SJSA1 (cell line): ENCODE data around the gene MMAB. TPM values are rescaled to one million over a fixed set of nuclear protein-coding genes. Genes with fewer than 3 reads are reported as not detected.

Experiments used
- DNase-seq, 2 experiments: peaks; one replicate each; pipeline ENCODE4 v3.0.0-alpha.2; 2015 to 2020; ENCODE audit warnings: low spot score in 2 of 2, low read depth in 1 of 2
- H3K27ac ChIP-seq: fragments of 250-450 bp; sonication (Bioruptor Pico); 2 replicates; pipeline ENCODE4 v1.5.1; 2020; ENCODE audit warnings: mild to moderate bottlenecking, moderate library complexity
- H3K27me3 ChIP-seq: fragments of 250-450 bp; sonication (Bioruptor Pico); replicated peaks from 2 replicates; pipeline ENCODE4 v1.5.1; 2020; ENCODE audit warnings: mild to moderate bottlenecking, moderate library complexity
- H3K36me3 ChIP-seq: fragments of 250-450 bp; sonication (Bioruptor Pico); 2 replicates; pipeline ENCODE4 v1.5.1; 2020; ENCODE audit warnings: mild to moderate bottlenecking
- H3K4me1 ChIP-seq: fragments of 250-450 bp; sonication (Bioruptor Pico); replicated peaks from 2 replicates; pipeline ENCODE4 v1.6.1; 2021; ENCODE audit warnings: mild to moderate bottlenecking
- H3K4me3 ChIP-seq: fragments of 250-450 bp; sonication (Bioruptor Pico); 2 replicates; pipeline ENCODE4 v1.5.1; 2020; ENCODE audit warnings: mild to moderate bottlenecking
- H3K9me3 ChIP-seq: fragments of 250-450 bp; sonication (Bioruptor Pico); replicated peaks from 2 replicates; pipeline ENCODE4 v1.5.1; 2020; ENCODE audit warnings: mild to moderate bottlenecking
- total RNA-seq: library from RNA; depleted of rRNA; stranded (reverse); fragments of >200 nt; shearing (Covaris generic); gene quantifications from 2 replicates; pipeline ENCODE4 v1.2.3, GENCODE V29; 2014

The MMAB gene
- total RNA-seq, 1 experiment from 2014 or later, result 33.3 TPM

DNA sequence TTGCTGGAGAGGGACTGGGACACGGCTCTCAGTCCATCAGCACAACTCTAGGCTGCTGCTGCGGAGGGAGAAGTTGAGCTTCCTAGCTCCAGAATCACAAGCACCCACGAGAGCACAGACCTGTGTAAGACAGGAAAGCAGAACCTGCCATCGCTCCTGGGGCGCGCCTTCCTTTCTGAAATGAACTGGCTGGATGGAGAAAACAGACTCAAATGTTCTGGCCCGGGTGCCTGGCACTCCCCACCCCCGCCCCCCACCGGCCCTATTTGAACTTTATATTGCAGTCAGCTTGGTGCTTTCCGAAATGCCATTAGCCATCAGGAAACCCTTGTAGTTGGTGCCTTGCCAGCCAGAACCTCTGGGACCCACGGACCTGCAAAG lies 24.1 kb upstream of the MMAB start:
- Histone ChIP-seq H3K36me3 (no peaks in the 10 kb centered on the region; the same call in 1 of the 2 replicates), H3K4me3 (no peak overlapping the region), H3K27me3 (no peaks in the 10 kb centered on the region), H3K27ac (no peak overlapping the region), H3K9me3 (no peaks in the 10 kb centered on the region), H3K4me1 (no peaks in the 10 kb centered on the region)
- DNase-seq, result no peak

DNA sequence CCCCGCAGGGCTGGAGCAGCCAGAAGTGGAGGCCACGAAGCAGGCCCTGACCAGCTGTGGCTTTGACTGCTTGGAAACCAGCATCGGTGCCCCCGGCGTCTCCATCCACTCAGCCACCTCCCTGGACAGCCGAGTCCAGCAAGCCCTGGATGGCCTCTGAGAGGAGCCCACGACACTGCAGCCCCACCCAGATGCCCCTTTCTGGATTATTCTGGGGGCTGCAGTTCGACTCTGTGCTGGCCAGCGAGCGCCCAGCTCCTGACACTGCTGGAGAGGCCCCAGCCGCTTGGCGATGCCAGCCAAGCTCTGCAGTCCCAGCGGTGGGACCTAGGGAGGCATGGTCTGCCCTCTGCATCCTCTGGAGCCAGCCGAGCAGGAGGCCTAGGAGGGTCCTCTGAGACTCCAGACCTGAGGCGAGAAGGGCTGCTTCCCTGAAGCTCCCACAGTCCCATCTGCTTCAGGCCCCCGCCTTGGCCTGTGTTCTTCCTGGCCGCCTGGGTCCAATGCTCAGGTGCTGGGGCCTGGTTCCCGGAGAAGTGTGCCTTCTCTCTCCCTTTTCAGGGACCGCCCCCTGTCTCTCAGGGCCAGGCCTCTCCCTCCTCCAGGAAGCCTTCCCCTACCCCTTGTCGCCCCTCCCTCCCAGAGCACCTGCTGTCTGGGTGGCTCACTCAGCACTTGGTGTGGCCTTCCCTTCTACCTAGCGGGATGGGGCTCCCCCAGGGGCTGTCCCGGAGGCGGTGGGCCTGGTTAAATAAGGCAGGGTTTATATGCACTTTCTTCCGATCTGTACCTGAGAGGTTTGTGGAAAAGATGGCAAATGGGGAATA lies 23.3 kb upstream of the MMAB start:
- Histone ChIP-seq H3K36me3 (no peaks in the 10 kb centered on the region; the same call in 1 of the 2 replicates), H3K27ac (no peak overlapping the region), H3K4me3 (no peak overlapping the region), H3K27me3 (no peaks in the 10 kb centered on the region), H3K9me3 (no peaks in the 10 kb centered on the region), H3K4me1 (no peaks in the 10 kb centered on the region)
- DNase-seq, result no peak

DNA sequence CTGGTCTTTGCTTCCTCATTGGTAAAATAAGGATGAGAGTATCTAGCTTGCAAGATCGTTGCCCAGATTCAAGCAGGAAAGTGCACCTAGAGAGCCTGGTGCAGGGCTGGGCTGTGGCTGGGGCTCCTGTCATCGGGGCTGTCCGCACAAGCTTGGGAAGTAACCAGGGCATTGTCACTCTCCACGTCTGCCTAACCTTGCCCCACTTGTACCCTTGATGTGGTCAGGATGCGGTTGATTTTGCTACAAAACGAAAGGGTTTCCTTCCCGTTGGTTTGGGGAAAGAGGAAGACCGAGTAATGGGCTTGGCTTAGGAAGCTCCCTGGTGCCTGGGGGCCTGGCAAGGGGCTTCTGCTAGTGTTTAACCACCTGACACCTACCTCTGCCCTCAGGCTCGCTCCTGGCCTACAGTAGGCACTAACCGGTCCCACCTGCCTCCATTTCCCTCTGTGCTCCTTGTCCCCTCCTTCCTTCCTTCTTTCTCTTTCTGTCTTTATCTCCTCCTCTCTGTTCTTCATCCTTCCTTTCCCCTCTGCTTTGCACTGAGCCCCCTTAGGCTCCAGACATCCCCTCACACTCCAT lies 22.1 kb upstream of the MMAB start:
- Histone ChIP-seq H3K4me3 (no peak overlapping the region), H3K36me3 (no peaks in the 10 kb centered on the region; the same call in 1 of the 2 replicates)

DNA sequence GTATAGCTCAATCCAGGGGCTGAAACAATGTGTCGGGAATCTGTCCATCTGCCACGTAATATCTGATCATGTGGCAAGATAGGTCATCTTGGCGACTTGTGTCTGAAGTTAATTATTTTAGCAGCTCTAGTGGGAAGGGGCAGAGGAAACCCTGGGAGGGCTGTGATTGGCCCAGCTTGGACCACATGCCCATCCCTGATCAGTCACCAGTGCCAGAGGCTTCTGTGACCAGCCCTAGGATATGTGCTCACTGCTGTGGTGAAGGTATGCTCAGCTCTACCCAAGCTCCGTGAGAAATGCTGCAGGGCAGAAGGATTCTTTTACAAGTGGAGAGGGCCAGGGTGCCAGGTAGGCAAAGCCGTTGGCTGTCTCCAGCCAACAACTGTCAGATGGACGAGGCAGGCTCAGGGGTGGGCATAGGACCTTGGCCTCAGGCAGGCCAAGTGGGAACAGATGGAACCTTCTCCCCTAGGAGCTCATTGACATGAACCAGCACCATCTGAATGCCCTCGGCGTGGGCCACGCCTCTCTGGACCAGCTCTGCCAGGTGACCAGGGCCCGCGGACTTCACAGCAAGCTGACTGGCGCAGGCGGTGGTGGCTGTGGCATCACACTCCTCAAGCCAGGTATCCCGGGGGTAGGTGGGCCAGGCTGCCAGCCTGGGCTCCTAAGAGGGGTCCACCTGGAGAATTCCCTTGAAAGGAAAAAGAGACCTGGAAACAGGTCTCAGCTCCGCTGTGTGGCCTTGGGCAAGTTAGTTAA lies 21.4 kb upstream of the MMAB start:
- no peaks in the 10 kb centered on the region; the same call in 1 of the 2 replicates for H3K36me3 ChIP-seq
- no peak overlapping the region for H3K4me3 ChIP-seq
- H3K9me3 ChIP-seq, result no peaks in the 10 kb centered on the region
- no peaks in the 10 kb centered on the region for H3K27me3 ChIP-seq
- no peak overlapping the region for H3K27ac ChIP-seq
- no peaks in the 10 kb centered on the region for H3K4me1 ChIP-seq
- no peak for DNase-seq

More for the DNA sequence above, 22.1 kb upstream of the MMAB start:
- no peaks in the 10 kb centered on the region for H3K27me3 ChIP-seq
- H3K9me3 ChIP-seq, result no peaks in the 10 kb centered on the region
- DNase-seq, result no peak
- no peaks in the 10 kb centered on the region for H3K4me1 ChIP-seq
- no peak overlapping the region for H3K27ac ChIP-seq

DNA sequence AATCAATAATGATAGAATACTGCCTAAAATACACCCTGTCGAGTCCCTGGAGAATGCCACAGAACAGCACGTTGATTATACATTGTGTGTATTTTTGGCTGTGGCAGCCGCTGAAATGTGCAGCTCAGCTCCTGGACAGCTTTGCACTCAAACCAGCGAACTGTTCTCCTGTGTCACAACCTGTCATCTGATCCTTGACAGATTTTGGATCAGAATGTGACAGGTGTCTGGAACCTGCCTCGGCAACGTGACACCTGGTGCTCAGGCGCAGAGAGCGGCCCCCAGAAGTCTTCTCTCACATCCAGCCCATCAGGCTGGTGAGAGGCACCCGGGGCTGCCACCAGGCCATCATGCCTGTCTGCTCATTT lies 19.6 kb upstream of the MMAB start:
- Histone ChIP-seq H3K9me3 (no peaks in the 10 kb centered on the region), H3K4me3 (no peak overlapping the region), H3K27me3 (no peaks in the 10 kb centered on the region), H3K27ac (no peak overlapping the region), H3K4me1 (no peaks in the 10 kb centered on the region), H3K36me3 (peaks cover 1% of the 10 kb centered on the region; the same call in 1 of the 2 replicates)
- DNase-seq, result no peak

DNA sequence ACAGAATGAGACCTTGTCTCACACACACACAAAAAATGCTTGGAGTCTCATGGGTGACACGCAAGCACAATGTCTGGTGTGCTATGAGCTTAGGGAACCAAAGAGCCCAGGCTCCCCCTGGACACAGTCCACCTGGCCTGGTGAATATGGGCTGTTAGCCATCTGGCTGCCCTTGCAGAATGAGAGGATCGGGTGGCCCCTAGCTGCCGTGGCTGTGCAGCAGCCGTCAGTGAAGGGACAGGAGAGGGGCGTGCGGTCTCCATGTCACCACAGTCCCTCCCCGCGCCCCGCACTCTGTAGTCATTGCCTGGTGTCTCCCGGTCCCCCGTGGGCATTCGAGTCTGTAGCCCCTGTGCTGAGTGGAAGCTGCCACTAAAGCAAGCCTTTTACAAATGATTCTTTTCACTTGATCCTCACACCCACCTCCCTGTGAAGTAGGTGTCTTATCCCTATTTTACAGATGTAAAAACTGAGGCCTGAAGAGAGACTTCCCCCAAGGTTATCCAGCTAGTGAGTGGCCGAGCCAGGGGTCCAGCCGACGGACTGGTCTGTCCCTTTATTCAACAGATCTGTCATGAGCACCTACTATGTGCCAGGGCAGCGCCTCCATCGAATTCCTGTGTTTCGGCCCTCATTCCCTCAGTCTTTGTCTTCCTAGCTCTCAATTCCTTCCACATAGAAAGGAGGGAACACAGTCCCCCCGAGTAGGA lies 19.0 kb upstream of the MMAB start:
- peaks cover 3% of the 10 kb centered on the region; the same call in 1 of the 2 replicates for H3K36me3 ChIP-seq
- no peaks in the 10 kb centered on the region for H3K27me3 ChIP-seq
- no peaks in the 10 kb centered on the region for H3K9me3 ChIP-seq

DNA sequence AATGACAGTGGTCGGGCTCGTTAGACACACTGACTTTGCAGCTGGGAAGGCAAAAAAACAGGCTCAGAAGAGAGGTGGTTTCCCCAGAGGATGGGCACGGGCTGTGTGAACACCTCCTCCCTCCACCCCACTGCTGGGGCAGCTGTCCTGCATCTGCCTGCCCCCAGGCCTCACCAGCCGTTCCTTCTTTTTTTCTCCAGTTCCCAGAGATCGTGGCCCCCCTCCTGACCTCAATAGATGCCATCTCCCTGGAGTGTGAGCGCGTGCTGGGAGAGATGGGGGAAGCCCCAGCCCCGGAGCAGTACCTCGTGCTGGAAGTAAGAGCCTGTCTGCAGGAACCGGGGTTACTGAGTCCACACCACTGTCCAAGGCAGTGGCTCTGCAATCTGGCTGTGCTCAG lies 17.7 kb upstream of the MMAB start:
- H3K4me3 ChIP-seq, result no peak overlapping the region
- no peaks in the 10 kb centered on the region for H3K9me3 ChIP-seq
- peaks cover 7% of the 10 kb centered on the region; the same call in 1 of the 2 replicates for H3K36me3 ChIP-seq
- H3K27me3 ChIP-seq, result no peaks in the 10 kb centered on the region
- no peak overlapping the region for H3K27ac ChIP-seq
- H3K4me1 ChIP-seq, result no peaks in the 10 kb centered on the region
- DNase-seq, result no peak

More for the DNA sequence above, 19.0 kb upstream of the MMAB start:
- Histone ChIP-seq H3K4me3 (no peak overlapping the region), H3K27ac (no peak overlapping the region), H3K4me1 (no peaks in the 10 kb centered on the region)
- no peak for DNase-seq

DNA sequence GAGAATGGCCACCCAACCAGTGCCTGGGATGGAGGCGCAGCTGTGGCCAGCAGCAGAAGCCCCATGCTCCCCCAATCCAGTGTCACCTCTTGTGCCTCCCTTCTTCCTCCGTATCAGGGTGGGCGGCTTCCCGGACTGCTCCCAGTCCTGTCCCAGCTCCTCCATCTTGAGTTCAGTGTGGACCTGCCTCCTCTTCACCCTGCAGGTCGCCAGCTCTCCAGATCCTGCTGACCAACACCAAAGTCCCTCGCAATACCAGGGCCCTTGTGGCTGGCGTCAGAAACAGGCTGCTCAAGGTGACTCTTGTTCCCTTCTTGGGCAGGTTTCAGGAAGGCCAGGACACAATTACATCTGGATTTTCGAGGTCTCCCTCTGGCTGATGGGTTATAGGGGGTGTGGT lies 17.3 kb upstream of the MMAB start:
- no peak for DNase-seq
- no peaks in the 10 kb centered on the region for H3K9me3 ChIP-seq
- H3K27ac ChIP-seq, result no peak overlapping the region
- peaks cover 7% of the 10 kb centered on the region; the same call in 1 of the 2 replicates for H3K36me3 ChIP-seq
- H3K4me1 ChIP-seq, result no peaks in the 10 kb centered on the region
- H3K27me3 ChIP-seq, result no peaks in the 10 kb centered on the region
- H3K4me3 ChIP-seq, result no peak overlapping the region

- H3K27ac ChIP-seq, result no peak overlapping the region
- H3K4me3 ChIP-seq, result no peak overlapping the region
- no peaks in the 10 kb centered on the region for H3K4me1 ChIP-seq
- DNase-seq, result no peak
- no peaks in the 10 kb centered on the region for H3K9me3 ChIP-seq
- H3K36me3 ChIP-seq, result peaks cover 7% of the 10 kb centered on the region; the same call in 1 of the 2 replicates
- no peaks in the 10 kb centered on the region for H3K27me3 ChIP-seq
Observed at GRCh38 chr12:109589691-109590245, 16.5 kb upstream of the MMAB start.

- Histone ChIP-seq H3K36me3 (peaks cover 7% of the 10 kb centered on the region; the same call in 1 of the 2 replicates), H3K27ac (no peak overlapping the region), H3K4me1 (no peaks in the 10 kb centered on the region), H3K27me3 (no peaks in the 10 kb centered on the region), H3K4me3 (no peak overlapping the region), H3K9me3 (no peaks in the 10 kb centered on the region)
- no peak for DNase-seq
Observed at GRCh38 chr12:109589240-109589590, 15.9 kb upstream of the MMAB start.

DNA sequence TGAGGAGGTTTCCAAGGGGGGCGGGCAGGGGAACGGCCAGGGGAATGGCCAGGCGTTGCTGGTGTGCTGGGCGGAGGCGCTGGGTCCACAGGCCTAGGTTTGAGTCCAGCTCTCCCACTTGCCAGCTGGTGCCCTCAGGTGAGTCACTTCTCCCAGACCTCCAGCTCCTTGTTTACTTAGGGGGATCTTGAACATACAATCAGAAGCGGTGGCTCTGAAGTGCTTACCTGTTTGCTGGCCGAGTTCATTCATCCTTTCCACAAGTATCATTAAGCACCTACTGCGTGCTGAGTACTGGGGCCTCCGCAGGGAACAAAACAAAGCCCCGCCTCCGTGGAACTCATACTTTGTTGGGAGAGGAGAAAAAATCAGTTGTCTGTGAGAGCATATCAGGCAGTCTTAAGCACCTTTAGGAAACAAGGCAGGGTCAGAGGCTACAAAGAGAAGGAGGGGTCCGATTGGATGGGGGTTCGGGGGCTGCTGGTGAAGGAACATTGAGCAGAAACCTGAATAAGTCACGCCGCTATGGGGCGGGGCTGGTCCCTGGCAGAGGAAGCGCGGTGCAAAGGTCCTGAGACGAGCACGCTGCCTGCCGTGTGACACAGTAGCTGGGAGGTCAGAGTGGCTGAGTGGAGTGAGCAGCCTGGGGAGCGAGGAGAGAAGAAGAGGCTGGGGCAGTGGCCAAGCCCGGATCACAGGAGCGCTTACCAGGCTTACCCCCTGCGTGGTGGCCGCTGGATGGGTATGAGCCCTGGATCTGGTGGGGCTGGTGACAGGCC lies 15.3 kb upstream of the MMAB start:
- H3K4me3 ChIP-seq, result no peak overlapping the region
- H3K27ac ChIP-seq, result no peak overlapping the region
- peaks cover 10% of the 10 kb centered on the region; the same call in 1 of the 2 replicates for H3K36me3 ChIP-seq
- DNase-seq, result no peak
- H3K27me3 ChIP-seq, result no peaks in the 10 kb centered on the region
- no peaks in the 10 kb centered on the region for H3K4me1 ChIP-seq
- no peaks in the 10 kb centered on the region for H3K9me3 ChIP-seq

DNA sequence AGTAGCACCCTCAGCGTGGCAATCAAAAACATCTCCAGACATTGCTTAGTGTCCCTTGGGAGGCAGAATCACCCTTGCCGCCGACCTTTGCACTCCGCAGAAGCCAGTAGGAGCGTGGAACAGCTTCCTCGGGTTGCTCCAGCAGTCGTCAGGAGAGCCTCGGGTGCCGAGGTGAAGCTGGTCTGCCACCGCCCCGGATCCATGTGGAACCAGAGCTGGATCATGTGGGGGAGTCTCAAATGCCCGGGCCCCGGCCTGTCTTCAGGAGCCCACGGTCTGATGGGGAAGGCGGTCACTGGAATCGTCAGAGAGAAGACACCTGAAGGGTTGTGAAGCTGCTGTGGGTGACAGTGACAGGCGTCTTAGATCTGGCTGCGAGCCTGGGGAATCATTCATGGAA lies 14.6 kb upstream of the MMAB start:
- no peaks in the 10 kb centered on the region for H3K4me1 ChIP-seq
- H3K4me3 ChIP-seq, result no peak overlapping the region
- no peak for DNase-seq
- H3K36me3 ChIP-seq, result peaks cover 12% of the 10 kb centered on the region; the same call in 1 of the 2 replicates
- no peak overlapping the region for H3K27ac ChIP-seq
- no peaks in the 10 kb centered on the region for H3K9me3 ChIP-seq
- no peaks in the 10 kb centered on the region for H3K27me3 ChIP-seq
